AG09319 (cell line): ENCODE measurements around the gene C8G.

Source experiments
- DNase-seq: peaks from one replicate; pipeline ENCODE4 v3.0.0-alpha.2; 2010; ENCODE audit warnings: low read depth; ENCODE audit errors: extremely low read depth
- TF ChIP-seq, protein P1 (sequence below): IDR thresholded peaks from 2 replicates; pipeline ENCODE4 v1.5.1; 2011; ENCODE audit warnings: low read depth, mild to moderate bottlenecking, inconsistent platforms, low read length, moderate library complexity

Gene C8G

GRCh38 chr9:136901516-136902258, 43.4 kb upstream of the C8G start:
- TF ChIP-seq, protein P1, sequence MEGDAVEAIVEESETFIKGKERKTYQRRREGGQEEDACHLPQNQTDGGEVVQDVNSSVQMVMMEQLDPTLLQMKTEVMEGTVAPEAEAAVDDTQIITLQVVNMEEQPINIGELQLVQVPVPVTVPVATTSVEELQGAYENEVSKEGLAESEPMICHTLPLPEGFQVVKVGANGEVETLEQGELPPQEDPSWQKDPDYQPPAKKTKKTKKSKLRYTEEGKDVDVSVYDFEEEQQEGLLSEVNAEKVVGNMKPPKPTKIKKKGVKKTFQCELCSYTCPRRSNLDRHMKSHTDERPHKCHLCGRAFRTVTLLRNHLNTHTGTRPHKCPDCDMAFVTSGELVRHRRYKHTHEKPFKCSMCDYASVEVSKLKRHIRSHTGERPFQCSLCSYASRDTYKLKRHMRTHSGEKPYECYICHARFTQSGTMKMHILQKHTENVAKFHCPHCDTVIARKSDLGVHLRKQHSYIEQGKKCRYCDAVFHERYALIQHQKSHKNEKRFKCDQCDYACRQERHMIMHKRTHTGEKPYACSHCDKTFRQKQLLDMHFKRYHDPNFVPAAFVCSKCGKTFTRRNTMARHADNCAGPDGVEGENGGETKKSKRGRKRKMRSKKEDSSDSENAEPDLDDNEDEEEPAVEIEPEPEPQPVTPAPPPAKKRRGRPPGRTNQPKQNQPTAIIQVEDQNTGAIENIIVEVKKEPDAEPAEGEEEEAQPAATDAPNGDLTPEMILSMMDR, result no peak
- DNase-seq, result peak; percentile 1

- TF ChIP-seq, protein P1, result no peak
- DNase-seq, result peak; percentile 54
Measured at GRCh38 chr9:136902259-136902821, 42.7 kb upstream of the C8G start.

GRCh38 chr9:136903041-136903554, 41.9 kb upstream of the C8G start:
- TF ChIP-seq, protein P1, result no peak
- DNase-seq, result no peak

- TF ChIP-seq, protein P1, result no peak
Measured at GRCh38 chr9:136906266-136906665, 38.8 kb upstream of the C8G start.

DNA sequence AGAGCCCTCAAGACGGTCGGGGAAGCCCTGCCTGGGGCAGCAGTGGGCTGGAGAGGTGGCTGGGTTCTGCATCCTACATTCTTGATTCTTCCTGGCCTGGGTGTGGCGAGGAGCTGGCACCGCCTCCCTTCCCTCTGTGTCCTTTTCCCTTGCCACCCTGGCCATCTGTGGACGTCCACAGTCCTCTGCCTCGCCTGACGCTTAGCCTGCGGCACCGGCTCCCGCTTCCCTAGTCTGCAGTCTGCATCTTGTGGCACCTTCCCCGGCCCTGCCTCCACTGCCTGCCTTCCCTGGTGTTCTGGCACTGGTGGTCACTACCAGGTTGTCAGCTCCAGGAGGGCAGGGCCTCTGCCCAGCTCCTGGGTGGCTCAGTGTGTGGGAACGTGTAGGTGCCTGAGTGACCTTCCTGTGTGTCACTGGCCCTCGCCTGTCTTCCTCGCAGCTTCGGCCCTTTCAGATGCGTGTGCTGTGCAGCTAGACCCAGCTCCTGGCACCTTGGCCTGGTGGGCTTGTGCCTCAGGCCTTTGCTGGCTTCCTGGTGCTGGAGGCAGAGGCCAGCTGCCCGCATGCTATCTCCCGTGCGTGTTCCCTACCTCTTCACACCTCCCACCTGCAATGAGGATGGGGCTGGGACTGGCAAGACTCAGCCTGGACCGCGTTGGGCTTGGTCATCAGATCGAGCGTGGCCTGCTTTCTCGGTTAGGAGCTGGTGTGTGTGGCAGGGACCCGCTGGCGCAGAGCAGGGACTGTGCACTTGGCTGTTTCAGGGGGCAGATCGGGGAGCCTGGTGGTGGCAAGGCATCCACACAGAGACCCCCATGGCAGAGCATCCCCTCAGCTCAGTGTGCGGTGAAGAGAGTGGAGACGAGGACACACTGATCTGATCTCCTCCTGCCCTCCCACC, 37.8 kb upstream of the C8G start:
- TF ChIP-seq, protein P1, result no peak
- no peak for DNase-seq

More at GRCh38 chr9:136906266-136906665, 38.8 kb upstream of the C8G start:
- no peak for DNase-seq

- TF ChIP-seq, protein P1, result no peak
- no peak for DNase-seq
Measured at GRCh38 chr9:136910197-136910900, 34.7 kb upstream of the C8G start.
